ENCODE data around the gene KIF2B.
"Not testable (repeated sequence)": the region's sequence is repeated elsewhere in the genome, so short reads cannot be mapped to it uniquely, and the experiment has no call there.

The KIF2B gene

DNA sequence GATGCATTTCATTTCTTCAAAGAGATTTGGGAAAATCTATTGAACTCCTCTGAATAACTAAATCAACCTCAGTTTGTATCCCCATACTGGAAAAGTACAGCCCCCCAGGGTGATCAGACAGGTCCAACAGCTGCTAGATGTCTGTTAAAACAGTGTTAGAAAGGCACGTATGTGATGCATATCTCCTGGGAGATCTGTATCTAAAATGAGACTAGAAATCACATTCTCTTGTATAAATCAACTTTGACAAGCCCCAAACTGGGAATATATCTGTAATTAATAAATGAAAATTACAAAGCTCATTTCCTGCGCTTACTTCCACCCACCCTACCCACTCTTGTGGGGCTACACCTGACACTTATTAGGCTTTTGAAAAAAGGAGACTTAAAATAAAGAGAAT lies 3.8 kb upstream of the KIF2B start:
- no peaks in the 10 kb centered on the region for H3K36me3 ChIP-seq (ENCODE audit: control insufficient read depth, insufficient read depth, low read length)
- no peaks in the 10 kb centered on the region for H3K27me3 ChIP-seq (ENCODE audit: control insufficient read depth, insufficient read depth, low read length)
- no peaks in the 10 kb centered on the region for H3K9me3 ChIP-seq (ENCODE audit: control insufficient read depth, low read length)
- no peak overlapping the region for H3K9ac ChIP-seq (ENCODE audit: low read length)
- H3K4me3 ChIP-seq (ENCODE audit: low read length), result no peak overlapping the region
- H3K4me1 ChIP-seq (ENCODE audit: control insufficient read depth, insufficient read depth, low read length), result no peaks in the 10 kb centered on the region

DNA sequence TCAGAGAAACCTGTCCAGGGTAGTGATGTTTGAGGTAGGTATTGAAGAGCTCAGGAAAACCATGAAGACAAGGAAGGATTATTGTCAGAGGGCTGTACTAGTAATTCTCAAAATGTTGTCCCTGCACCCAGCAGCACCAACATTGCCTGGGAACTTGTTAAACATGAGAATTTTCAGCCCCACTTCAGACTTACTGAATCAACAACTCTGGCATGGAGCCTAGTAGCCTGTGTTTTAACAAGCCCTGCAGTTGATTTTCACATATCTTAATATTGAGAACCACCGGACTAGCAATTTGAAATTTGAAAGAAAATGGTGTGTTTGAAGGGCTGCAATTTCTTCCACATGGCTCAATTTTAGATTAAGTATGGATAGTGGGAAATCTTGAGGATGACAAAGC lies 2.8 kb upstream of the KIF2B start:
- Histone ChIP-seq H3K27me3 (ENCODE audit: control insufficient read depth, insufficient read depth, low read length) (no peaks in the 10 kb centered on the region), H3K4me3 (ENCODE audit: low read length) (no peak overlapping the region), H3K36me3 (ENCODE audit: control insufficient read depth, insufficient read depth, low read length) (no peaks in the 10 kb centered on the region), H3K9ac (ENCODE audit: low read length) (no peak overlapping the region), H3K9me3 (ENCODE audit: control insufficient read depth, low read length) (no peaks in the 10 kb centered on the region), H3K4me1 (ENCODE audit: control insufficient read depth, insufficient read depth, low read length) (no peaks in the 10 kb centered on the region)

DNA sequence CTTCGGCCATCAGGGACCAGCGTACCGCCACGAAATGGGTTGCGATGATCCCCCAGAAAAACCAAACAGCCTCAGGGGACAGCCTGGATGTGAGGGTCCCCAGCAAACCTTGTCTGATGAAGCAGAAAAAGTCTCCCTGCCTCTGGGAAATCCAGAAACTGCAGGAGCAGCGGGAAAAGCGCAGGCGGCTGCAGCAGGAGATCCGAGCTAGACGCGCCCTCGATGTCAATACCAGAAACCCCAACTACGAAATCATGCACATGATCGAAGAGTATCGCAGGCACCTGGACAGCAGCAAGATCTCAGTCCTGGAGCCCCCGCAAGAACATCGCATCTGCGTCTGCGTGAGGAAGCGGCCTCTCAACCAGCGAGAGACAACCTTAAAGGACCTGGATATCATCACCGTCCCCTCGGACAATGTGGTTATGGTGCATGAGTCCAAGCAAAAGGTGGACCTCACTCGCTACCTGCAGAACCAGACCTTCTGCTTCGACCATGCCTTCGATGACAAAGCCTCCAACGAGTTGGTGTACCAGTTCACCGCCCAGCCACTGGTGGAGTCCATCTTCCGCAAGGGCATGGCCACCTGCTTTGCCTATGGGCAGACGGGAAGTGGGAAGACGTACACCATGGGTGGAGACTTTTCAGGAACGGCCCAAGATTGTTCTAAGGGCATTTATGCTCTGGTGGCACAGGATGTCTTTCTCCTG lies 769 bp downstream of the KIF2B start:
- Histone ChIP-seq H3K9me3 (ENCODE audit: control insufficient read depth, low read length) (no peaks in the 10 kb centered on the region), H3K36me3 (ENCODE audit: control insufficient read depth, insufficient read depth, low read length) (no peaks in the 10 kb centered on the region), H3K27me3 (ENCODE audit: control insufficient read depth, insufficient read depth, low read length) (no peaks in the 10 kb centered on the region), H3K4me3 (ENCODE audit: low read length) (no peak overlapping the region), H3K9ac (ENCODE audit: low read length) (no peak overlapping the region), H3K4me1 (ENCODE audit: control insufficient read depth, insufficient read depth, low read length) (no peaks in the 10 kb centered on the region)

DNA sequence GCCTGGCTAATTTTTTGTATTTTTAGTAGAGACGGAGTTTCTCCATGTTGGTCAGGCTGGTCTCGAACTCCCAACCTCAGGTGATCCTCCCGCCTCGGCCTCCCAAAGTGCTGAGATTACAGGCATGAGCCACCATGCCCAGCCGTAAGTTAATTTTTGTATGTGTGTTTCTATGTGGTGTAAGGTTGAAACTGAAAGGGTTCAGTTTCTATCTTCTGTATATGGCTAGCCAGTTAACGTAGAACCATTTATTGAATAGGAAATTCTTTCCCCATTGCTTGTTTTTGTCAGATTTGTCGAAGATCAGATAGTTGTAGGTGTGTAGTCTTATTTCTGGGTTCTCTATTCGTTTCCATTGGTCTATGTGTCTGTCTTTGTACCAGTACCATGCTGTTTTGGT lies 12.0 kb downstream of the KIF2B start:
- not testable (repeated sequence) for H3K4me3 ChIP-seq (ENCODE audit: low read length); H3K9me3 ChIP-seq (ENCODE audit: control insufficient read depth, low read length); H3K27me3 ChIP-seq (ENCODE audit: control insufficient read depth, insufficient read depth, low read length); H3K4me1 ChIP-seq (ENCODE audit: control insufficient read depth, insufficient read depth, low read length); H3K9ac ChIP-seq (ENCODE audit: low read length); H3K36me3 ChIP-seq (ENCODE audit: control insufficient read depth, insufficient read depth, low read length)

DNA sequence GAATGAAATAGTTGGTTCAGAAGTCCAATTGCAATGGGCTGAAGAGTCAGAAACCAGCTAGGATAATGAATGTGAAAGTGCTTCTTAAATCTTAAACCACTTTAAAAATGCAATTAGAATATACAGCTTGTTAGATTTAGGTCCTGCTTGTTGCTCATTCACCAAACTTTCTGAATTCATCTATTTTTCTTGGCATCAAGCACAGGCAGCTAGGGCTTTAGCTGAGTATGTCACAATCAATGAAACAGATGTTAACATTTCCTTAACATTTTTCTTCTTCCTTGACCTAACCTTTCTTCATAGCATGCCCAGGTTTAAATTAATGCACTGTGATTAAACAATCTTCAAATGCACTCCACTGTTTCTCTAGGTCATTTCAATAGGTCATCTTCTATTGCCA lies 14.4 kb downstream of the KIF2B start:
- H3K9ac ChIP-seq (ENCODE audit: low read length), result no peak overlapping the region
- H3K9me3 ChIP-seq (ENCODE audit: control insufficient read depth, low read length), result no peaks in the 10 kb centered on the region
- no peaks in the 10 kb centered on the region for H3K4me1 ChIP-seq (ENCODE audit: control insufficient read depth, insufficient read depth, low read length)

DNA sequence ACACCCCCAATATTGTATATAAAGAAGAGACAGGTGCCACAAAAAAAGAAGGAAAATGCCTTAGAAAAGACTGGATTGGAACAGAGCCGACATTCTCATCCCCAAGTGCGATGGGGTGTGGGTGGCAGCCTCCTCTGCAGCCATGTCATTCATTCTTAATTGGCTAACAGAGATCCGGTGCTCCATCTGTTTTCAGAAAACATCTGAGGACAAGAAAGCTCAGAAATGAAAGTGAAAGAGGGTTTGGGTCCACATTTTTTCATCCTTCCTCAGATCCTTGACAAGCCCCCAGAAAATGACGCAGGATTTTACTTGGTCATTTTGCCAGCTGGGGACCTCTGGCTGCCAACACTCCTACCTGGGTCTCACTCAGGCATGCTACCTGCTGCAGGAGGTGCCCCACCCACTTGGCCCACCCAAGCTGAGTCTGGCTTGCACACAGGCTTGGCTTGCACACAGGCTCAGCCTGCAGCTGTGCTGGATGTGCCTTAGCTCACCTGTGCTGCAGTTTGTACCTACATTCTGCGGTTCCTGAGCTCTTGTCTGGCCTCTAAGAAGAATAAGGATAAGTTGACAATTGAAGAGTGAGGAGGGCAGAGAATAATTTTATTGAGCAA lies 21.9 kb downstream of the KIF2B start:
- H3K27me3 ChIP-seq (ENCODE audit: control insufficient read depth, insufficient read depth, low read length), result no peaks in the 10 kb centered on the region
- H3K9ac ChIP-seq (ENCODE audit: low read length), result no peak overlapping the region
- H3K4me1 ChIP-seq (ENCODE audit: control insufficient read depth, insufficient read depth, low read length), result no peaks in the 10 kb centered on the region
- no peaks in the 10 kb centered on the region for H3K36me3 ChIP-seq (ENCODE audit: control insufficient read depth, insufficient read depth, low read length)
- no peak overlapping the region for H3K4me3 ChIP-seq (ENCODE audit: low read length)
- H3K9me3 ChIP-seq (ENCODE audit: control insufficient read depth, low read length), result no peaks in the 10 kb centered on the region

More for the DNA sequence above, 14.4 kb downstream of the KIF2B start:
- Histone ChIP-seq H3K36me3 (ENCODE audit: control insufficient read depth, insufficient read depth, low read length) (no peaks in the 10 kb centered on the region), H3K27me3 (ENCODE audit: control insufficient read depth, insufficient read depth, low read length) (no peaks in the 10 kb centered on the region), H3K4me3 (ENCODE audit: low read length) (no peak overlapping the region)

DNA sequence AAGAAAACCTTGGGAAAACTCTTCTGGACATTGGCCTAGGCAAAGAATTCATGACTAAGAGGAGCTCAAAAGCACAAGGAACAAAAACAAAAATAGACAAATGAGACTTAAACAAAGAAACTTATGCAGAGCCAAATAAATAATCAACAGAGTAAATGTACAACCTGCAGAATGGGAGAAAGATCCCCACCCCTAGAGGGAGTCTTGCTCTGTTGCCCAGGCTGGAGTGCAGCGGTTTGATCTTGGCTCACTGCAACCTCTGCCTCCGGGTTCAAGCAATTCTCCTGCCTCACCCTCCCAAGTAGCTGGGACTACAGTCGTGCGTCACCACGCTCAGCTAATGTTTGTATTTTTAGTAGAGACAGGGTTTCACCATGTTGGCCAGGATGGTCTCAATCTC lies 48.4 kb downstream of the KIF2B start:
- H3K36me3 ChIP-seq (ENCODE audit: control insufficient read depth, insufficient read depth, low read length); H3K4me3 ChIP-seq (ENCODE audit: low read length); H3K9me3 ChIP-seq (ENCODE audit: control insufficient read depth, low read length): not testable (repeated sequence)

More for the DNA sequence above, 48.4 kb downstream of the KIF2B start:
- not testable (repeated sequence) for H3K9ac ChIP-seq (ENCODE audit: low read length); H3K4me1 ChIP-seq (ENCODE audit: control insufficient read depth, insufficient read depth, low read length); H3K27me3 ChIP-seq (ENCODE audit: control insufficient read depth, insufficient read depth, low read length)

Data from mucosa of stomach (tissue), 1 donor.